Osteocyte (in vitro differentiated cells): Measurements from ENCODE around the gene DAPL1. TPM values are rescaled to one million over a fixed set of nuclear protein-coding genes. Genes with fewer than 3 reads are reported as not detected.
"Not testable (repeated sequence)": the region's sequence is repeated elsewhere in the genome, so short reads cannot be mapped to it uniquely, and the experiment has no call there.

ENCODE experiments used
- DNase-seq: peaks from one replicate; pipeline ENCODE4 v3.0.0; 2021; ENCODE audit warnings: mixed read lengths; ENCODE audit not compliant: unreplicated experiment; ENCODE audit errors: extremely low spot score
- H3K27ac Mint-ChIP-seq: one replicate; pipeline ENCODE4 v1.8.0; 2021; ENCODE audit warnings: mild to moderate bottlenecking, mixed read lengths; ENCODE audit not compliant: unreplicated experiment
- H3K27me3 Mint-ChIP-seq: one replicate; pipeline ENCODE4 v1.8.0; 2021; ENCODE audit warnings: mixed read lengths; ENCODE audit not compliant: unreplicated experiment
- H3K36me3 Mint-ChIP-seq: one replicate; pipeline ENCODE4 v1.8.0; 2021; ENCODE audit warnings: mixed read lengths; ENCODE audit not compliant: unreplicated experiment
- H3K4me1 Mint-ChIP-seq: one replicate; pipeline ENCODE4 v1.8.0; 2021; ENCODE audit warnings: mixed read lengths; ENCODE audit not compliant: unreplicated experiment
- H3K4me3 Mint-ChIP-seq: one replicate; pipeline ENCODE4 v1.8.0; 2021; ENCODE audit warnings: mild to moderate bottlenecking, moderate library complexity, mixed read lengths; ENCODE audit not compliant: unreplicated experiment
- H3K9me3 Mint-ChIP-seq: one replicate; pipeline ENCODE4 v1.8.0; 2021; ENCODE audit warnings: mixed read lengths; ENCODE audit not compliant: unreplicated experiment
- total RNA-seq: library from RNA; stranded (reverse); gene quantifications from 2 replicates; pipeline ENCODE4 v1.2.1, GENCODE V29; 2021
- TF ChIP-seq, protein P1 (sequence below): fragments of 200-600 bp; sonication (generic); IDR thresholded peaks from 2 replicates; pipeline ENCODE4 v1.5.0; 2021; ENCODE audit warnings: antibody characterized with exemption, mild to moderate bottlenecking, moderate library complexity

DAPL1 gene
- total RNA-seq, 1 donor from 2014 or later, result not detected

DNA sequence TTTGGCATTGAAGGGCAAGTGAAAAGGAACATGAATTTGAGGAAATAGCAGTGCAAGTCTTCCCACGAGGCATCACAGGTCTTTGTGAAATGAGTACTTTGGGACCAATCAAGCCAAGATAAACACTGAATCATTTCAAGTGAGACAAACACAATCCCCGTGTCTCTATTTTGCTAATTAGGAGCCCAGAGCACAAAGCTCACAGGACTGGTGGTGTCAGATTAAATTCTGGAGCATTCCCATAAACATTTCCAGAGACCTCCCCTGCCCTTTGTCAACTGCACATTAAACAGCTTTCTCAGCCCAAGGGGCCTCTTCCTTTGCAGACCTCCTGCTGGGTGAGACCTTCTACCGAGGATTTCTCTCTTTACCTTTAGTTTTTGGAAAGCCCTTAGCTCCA lies 50.7 kb downstream of the DAPL1 start:
- Mint-ChIP-seq H3K4me3 (no peak overlapping the region), H3K9me3 (no peaks in the 10 kb centered on the region), H3K27ac (peak overlapping the region; percentile 48), H3K4me1 (peaks cover 59% of the 10 kb centered on the region), H3K36me3 (no peaks in the 10 kb centered on the region), H3K27me3 (no peaks in the 10 kb centered on the region)
- no peak for DNase-seq
- TF ChIP-seq, protein P1, sequence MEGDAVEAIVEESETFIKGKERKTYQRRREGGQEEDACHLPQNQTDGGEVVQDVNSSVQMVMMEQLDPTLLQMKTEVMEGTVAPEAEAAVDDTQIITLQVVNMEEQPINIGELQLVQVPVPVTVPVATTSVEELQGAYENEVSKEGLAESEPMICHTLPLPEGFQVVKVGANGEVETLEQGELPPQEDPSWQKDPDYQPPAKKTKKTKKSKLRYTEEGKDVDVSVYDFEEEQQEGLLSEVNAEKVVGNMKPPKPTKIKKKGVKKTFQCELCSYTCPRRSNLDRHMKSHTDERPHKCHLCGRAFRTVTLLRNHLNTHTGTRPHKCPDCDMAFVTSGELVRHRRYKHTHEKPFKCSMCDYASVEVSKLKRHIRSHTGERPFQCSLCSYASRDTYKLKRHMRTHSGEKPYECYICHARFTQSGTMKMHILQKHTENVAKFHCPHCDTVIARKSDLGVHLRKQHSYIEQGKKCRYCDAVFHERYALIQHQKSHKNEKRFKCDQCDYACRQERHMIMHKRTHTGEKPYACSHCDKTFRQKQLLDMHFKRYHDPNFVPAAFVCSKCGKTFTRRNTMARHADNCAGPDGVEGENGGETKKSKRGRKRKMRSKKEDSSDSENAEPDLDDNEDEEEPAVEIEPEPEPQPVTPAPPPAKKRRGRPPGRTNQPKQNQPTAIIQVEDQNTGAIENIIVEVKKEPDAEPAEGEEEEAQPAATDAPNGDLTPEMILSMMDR, result no peak

DNA sequence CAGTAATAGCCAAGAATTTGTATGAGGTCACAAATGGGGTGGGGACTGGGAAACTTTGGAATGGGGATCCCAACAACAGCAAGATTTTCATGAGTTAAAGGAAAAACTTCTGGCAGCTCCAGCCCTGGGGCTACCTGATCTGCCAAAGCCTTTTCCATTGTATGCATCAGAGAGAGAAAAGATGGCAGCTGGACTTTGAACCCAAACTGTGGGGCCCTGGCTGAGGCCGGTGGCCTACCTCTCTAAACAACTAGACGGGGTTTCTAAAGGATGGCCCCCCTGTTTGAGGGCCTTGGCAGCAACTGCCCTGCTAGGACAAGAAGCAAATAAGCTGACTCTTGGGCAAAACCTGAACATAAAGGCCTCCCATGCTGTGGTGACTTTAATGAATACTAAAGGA lies 52.4 kb downstream of the DAPL1 start:
- H3K27me3 Mint-ChIP-seq, H3K36me3 Mint-ChIP-seq, DNase-seq, H3K9me3 Mint-ChIP-seq, H3K4me3 Mint-ChIP-seq, H3K27ac Mint-ChIP-seq: not testable (repeated sequence)
- H3K4me1 Mint-ChIP-seq, result peaks cover 44% of the 10 kb centered on the region

- not testable (repeated sequence) for H3K36me3 Mint-ChIP-seq, H3K9me3 Mint-ChIP-seq, H3K4me3 Mint-ChIP-seq, H3K27me3 Mint-ChIP-seq, H3K27ac Mint-ChIP-seq, DNase-seq
- TF ChIP-seq, protein P1, result peak; percentile 34
- H3K4me1 Mint-ChIP-seq, result peaks cover 39% of the 10 kb centered on the region
Measured at GRCh38 chr2:158848031-158848970, 53.2 kb downstream of the DAPL1 start.

DNA sequence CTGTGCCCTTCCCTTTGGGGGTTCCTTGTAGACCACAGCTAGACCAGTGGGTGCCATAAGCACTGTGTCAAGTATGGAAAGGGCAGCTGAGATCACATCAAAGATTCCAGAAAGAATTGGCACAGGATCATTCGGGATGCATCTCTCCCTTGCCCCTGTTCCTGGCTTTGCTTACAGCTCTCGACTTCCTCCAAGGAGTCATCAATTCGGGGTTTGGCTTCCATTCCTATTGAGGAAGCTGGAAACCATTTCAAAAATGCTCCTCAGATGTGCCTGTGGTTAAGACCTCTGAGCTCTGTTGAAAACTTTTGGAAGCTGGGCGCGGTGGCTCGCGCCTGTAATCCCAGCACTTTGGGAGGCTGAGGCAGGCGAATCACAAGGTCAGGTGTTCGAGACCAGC lies 65.1 kb downstream of the DAPL1 start:
- H3K27me3 Mint-ChIP-seq, result peaks cover 23% of the 10 kb centered on the region
- H3K4me1 Mint-ChIP-seq, H3K36me3 Mint-ChIP-seq, H3K9me3 Mint-ChIP-seq, DNase-seq, H3K27ac Mint-ChIP-seq, H3K4me3 Mint-ChIP-seq: not testable (repeated sequence)

GRCh38 chr2:158861626-158862025 lies 66.5 kb downstream of the DAPL1 start:
- H3K27me3 Mint-ChIP-seq, result peaks cover 23% of the 10 kb centered on the region
- H3K36me3 Mint-ChIP-seq, H3K4me3 Mint-ChIP-seq, H3K4me1 Mint-ChIP-seq, H3K27ac Mint-ChIP-seq, DNase-seq, H3K9me3 Mint-ChIP-seq: not testable (repeated sequence)

GRCh38 chr2:158865469-158865868 lies 70.4 kb downstream of the DAPL1 start:
- not testable (repeated sequence) for DNase-seq, H3K4me1 Mint-ChIP-seq, H3K4me3 Mint-ChIP-seq, H3K36me3 Mint-ChIP-seq, H3K9me3 Mint-ChIP-seq, H3K27ac Mint-ChIP-seq
- peaks cover 14% of the 10 kb centered on the region for H3K27me3 Mint-ChIP-seq

Other genes with a start within 250 kb of the DAPL1 start
- gene TANC1, start 173.3 kb downstream of the DAPL1 start, total RNA-seq, result 36.9 and 37.0 TPM in 2 replicates